ENCODE data around the gene CHRNG.

Gene CHRNG

GRCh38 chr2:232571026-232571474 is 31.6 kb downstream of the CHRNG start:
- Histone ChIP-seq H3K27ac (no peak overlapping the region), H3K4me3 (no peak overlapping the region)
- no peak for TF ChIP-seq CTCF (IDR thresholded peaks at IDR 0.05)
- DNase-seq (ENCODE audit: low spot score): no peak

GRCh38 chr2:232573042-232573441 is 33.5 kb downstream of the CHRNG start:
- no peak overlapping the region for H3K27ac ChIP-seq
- no peak overlapping the region for H3K4me3 ChIP-seq
- DNase-seq (ENCODE audit: low spot score): no peak
- no peak for TF ChIP-seq CTCF (IDR thresholded peaks at IDR 0.05)

GRCh38 chr2:232573771-232574435 is 34.4 kb downstream of the CHRNG start:
- Histone ChIP-seq H3K27ac (no peak overlapping the region), H3K4me3 (no peak overlapping the region)
- no peak for TF ChIP-seq CTCF (IDR thresholded peaks at IDR 0.05)
- DNase-seq (ENCODE audit: low spot score): no peak

- Histone ChIP-seq H3K4me3 (no peak overlapping the region), H3K27ac (no peak overlapping the region)
- TF ChIP-seq CTCF (IDR thresholded peaks at IDR 0.05): no peak
- DNase-seq (ENCODE audit: low spot score): no peak
These were observed 35.3 kb downstream of the CHRNG start for GRCh38 chr2:232574674-232575403.

- TF ChIP-seq CTCF (IDR thresholded peaks at IDR 0.05): no peak
- no peak overlapping the region for H3K27ac ChIP-seq
- no peak for DNase-seq (ENCODE audit: low spot score)
- H3K4me3 ChIP-seq: no peak overlapping the region
These were observed 35.9 kb downstream of the CHRNG start for GRCh38 chr2:232575404-232575746.

GRCh38 chr2:232576995-232577394 is 37.5 kb downstream of the CHRNG start:
- Histone ChIP-seq H3K4me3 (no peak overlapping the region), H3K27ac (no peak overlapping the region)
- no peak for TF ChIP-seq CTCF (IDR thresholded peaks at IDR 0.05)
- DNase-seq (ENCODE audit: low spot score): no peak

- Histone ChIP-seq H3K27ac (no peak overlapping the region), H3K4me3 (no peak overlapping the region)
- TF ChIP-seq CTCF (IDR thresholded peaks at IDR 0.05): no peak
- DNase-seq (ENCODE audit: low spot score): no peak
These were observed 38.3 kb downstream of the CHRNG start for GRCh38 chr2:232577841-232578240.
